Measurements from ENCODE around the gene OR2V2. TPM values are rescaled to one million over a fixed set of nuclear protein-coding genes. Genes with fewer than 3 reads are reported as not detected.

The OR2V2 gene
- total RNA-seq, 1 experiment from 2014 or later, result not detected

GRCh38 chr5:181133083-181133482, 14.3 kb upstream of the OR2V2 start:
- Histone ChIP-seq H3K9me3 (ENCODE audit: low read length) (no peaks in the 10 kb centered on the region), H2AFZ (ENCODE audit: low read length) (no peak overlapping the region), H3K27ac (ENCODE audit: low read length) (no peak overlapping the region), H3K9ac (ENCODE audit: low read length) (no peak overlapping the region), H3K27me3 (ENCODE audit: low read length) (no peaks in the 10 kb centered on the region), H3K9me2 (replicated peaks; ENCODE audit: insufficient read depth, low read length) (no peaks in the 10 kb centered on the region), H3K4me3 (ENCODE audit: low read length) (no peak overlapping the region), H3K36me3 (ENCODE audit: insufficient read depth, low read length) (no peaks in the 10 kb centered on the region), H3K4me2 (ENCODE audit: low read depth, low read length, poor library complexity, severe bottlenecking) (no peak overlapping the region), H3K4me1 (ENCODE audit: low read length) (no peaks in the 10 kb centered on the region), H3K79me2 (ENCODE audit: low read length) (no peaks in the 10 kb centered on the region), H4K20me1 (ENCODE audit: insufficient read depth, low read depth, low read length) (no peaks in the 10 kb centered on the region)
- no peak for DNase-seq

GRCh38 chr5:181133610-181134231, 13.7 kb upstream of the OR2V2 start:
- H3K4me3 ChIP-seq (ENCODE audit: low read length), result no peak overlapping the region
- no peak overlapping the region for H3K4me2 ChIP-seq (ENCODE audit: low read depth, low read length, poor library complexity, severe bottlenecking)

GRCh38 chr5:181134259-181134658, 13.1 kb upstream of the OR2V2 start:
- no peaks in the 10 kb centered on the region for H3K4me1 ChIP-seq (ENCODE audit: low read length)
- no peak overlapping the region for H3K4me2 ChIP-seq (ENCODE audit: low read depth, low read length, poor library complexity, severe bottlenecking)
- H3K9ac ChIP-seq (ENCODE audit: low read length), result no peak overlapping the region
- no peaks in the 10 kb centered on the region for H3K79me2 ChIP-seq (ENCODE audit: low read length)
- no peak overlapping the region for H2AFZ ChIP-seq (ENCODE audit: low read length)
- no peaks in the 10 kb centered on the region for H3K36me3 ChIP-seq (ENCODE audit: insufficient read depth, low read length)
- H3K9me3 ChIP-seq (ENCODE audit: low read length), result no peaks in the 10 kb centered on the region
- no peaks in the 10 kb centered on the region for H4K20me1 ChIP-seq (ENCODE audit: insufficient read depth, low read depth, low read length)
- no peaks in the 10 kb centered on the region for H3K9me2 ChIP-seq (replicated peaks; ENCODE audit: insufficient read depth, low read length)
- H3K27me3 ChIP-seq (ENCODE audit: low read length), result no peaks in the 10 kb centered on the region
- no peak overlapping the region for H3K27ac ChIP-seq (ENCODE audit: low read length)
- no peak overlapping the region for H3K4me3 ChIP-seq (ENCODE audit: low read length)
- no peak for DNase-seq

More at GRCh38 chr5:181133610-181134231, 13.7 kb upstream of the OR2V2 start:
- Histone ChIP-seq H3K27ac (ENCODE audit: low read length) (no peak overlapping the region), H3K9ac (ENCODE audit: low read length) (no peak overlapping the region), H3K79me2 (ENCODE audit: low read length) (no peaks in the 10 kb centered on the region), H3K9me2 (replicated peaks; ENCODE audit: insufficient read depth, low read length) (no peaks in the 10 kb centered on the region), H4K20me1 (ENCODE audit: insufficient read depth, low read depth, low read length) (no peaks in the 10 kb centered on the region), H3K4me1 (ENCODE audit: low read length) (no peaks in the 10 kb centered on the region), H3K9me3 (ENCODE audit: low read length) (no peaks in the 10 kb centered on the region), H2AFZ (ENCODE audit: low read length) (no peak overlapping the region), H3K36me3 (ENCODE audit: insufficient read depth, low read length) (no peaks in the 10 kb centered on the region), H3K27me3 (ENCODE audit: low read length) (no peaks in the 10 kb centered on the region)
- DNase-seq, result no peak

- Histone ChIP-seq H3K36me3 (ENCODE audit: insufficient read depth, low read length) (no peaks in the 10 kb centered on the region), H3K9ac (ENCODE audit: low read length) (no peak overlapping the region), H4K20me1 (ENCODE audit: insufficient read depth, low read depth, low read length) (no peaks in the 10 kb centered on the region), H3K9me3 (ENCODE audit: low read length) (no peaks in the 10 kb centered on the region), H3K4me3 (ENCODE audit: low read length) (no peak overlapping the region), H3K27me3 (ENCODE audit: low read length) (no peaks in the 10 kb centered on the region), H2AFZ (ENCODE audit: low read length) (no peak overlapping the region), H3K4me2 (ENCODE audit: low read depth, low read length, poor library complexity, severe bottlenecking) (no peak overlapping the region), H3K79me2 (ENCODE audit: low read length) (no peaks in the 10 kb centered on the region), H3K9me2 (replicated peaks; ENCODE audit: insufficient read depth, low read length) (no peaks in the 10 kb centered on the region), H3K4me1 (ENCODE audit: low read length) (no peaks in the 10 kb centered on the region), H3K27ac (ENCODE audit: low read length) (no peak overlapping the region)
- no peak for DNase-seq
Measured at GRCh38 chr5:181136361-181136955, 10.9 kb upstream of the OR2V2 start.

GRCh38 chr5:181138258-181138657, 9.1 kb upstream of the OR2V2 start:
- H3K36me3 ChIP-seq (ENCODE audit: insufficient read depth, low read length), result no peaks in the 10 kb centered on the region
- no peak overlapping the region for H3K27ac ChIP-seq (ENCODE audit: low read length)
- no peak overlapping the region for H3K4me3 ChIP-seq (ENCODE audit: low read length)
- H3K9ac ChIP-seq (ENCODE audit: low read length), result no peak overlapping the region
- no peaks in the 10 kb centered on the region for H3K4me1 ChIP-seq (ENCODE audit: low read length)
- H4K20me1 ChIP-seq (ENCODE audit: insufficient read depth, low read depth, low read length), result no peaks in the 10 kb centered on the region
- no peak overlapping the region for H3K4me2 ChIP-seq (ENCODE audit: low read depth, low read length, poor library complexity, severe bottlenecking)
- no peak overlapping the region for H2AFZ ChIP-seq (ENCODE audit: low read length)
- H3K9me2 ChIP-seq (replicated peaks; ENCODE audit: insufficient read depth, low read length), result no peaks in the 10 kb centered on the region
- no peaks in the 10 kb centered on the region for H3K27me3 ChIP-seq (ENCODE audit: low read length)
- H3K79me2 ChIP-seq (ENCODE audit: low read length), result no peaks in the 10 kb centered on the region
- no peak for DNase-seq
- no peaks in the 10 kb centered on the region for H3K9me3 ChIP-seq (ENCODE audit: low read length)

- Histone ChIP-seq H3K9ac (ENCODE audit: low read length) (no peak overlapping the region), H2AFZ (ENCODE audit: low read length) (no peak overlapping the region), H4K20me1 (ENCODE audit: insufficient read depth, low read depth, low read length) (no peaks in the 10 kb centered on the region), H3K79me2 (ENCODE audit: low read length) (no peaks in the 10 kb centered on the region), H3K4me2 (ENCODE audit: low read depth, low read length, poor library complexity, severe bottlenecking) (no peak overlapping the region), H3K4me1 (ENCODE audit: low read length) (no peaks in the 10 kb centered on the region), H3K36me3 (ENCODE audit: insufficient read depth, low read length) (no peaks in the 10 kb centered on the region), H3K9me2 (replicated peaks; ENCODE audit: insufficient read depth, low read length) (no peaks in the 10 kb centered on the region), H3K4me3 (ENCODE audit: low read length) (no peak overlapping the region), H3K27me3 (ENCODE audit: low read length) (0 out of 2 replicates have a peak, but pooled peaks cover 3% of the 10 kb centered on the region), H3K9me3 (ENCODE audit: low read length) (no peaks in the 10 kb centered on the region), H3K27ac (ENCODE audit: low read length) (no peak overlapping the region)
- no peak for DNase-seq
Measured at GRCh38 chr5:181140766-181141165, 6.6 kb upstream of the OR2V2 start.

- H4K20me1 ChIP-seq (ENCODE audit: insufficient read depth, low read depth, low read length), result no peaks in the 10 kb centered on the region
- no peak overlapping the region for H3K4me2 ChIP-seq (ENCODE audit: low read depth, low read length, poor library complexity, severe bottlenecking)
- H3K27ac ChIP-seq (ENCODE audit: low read length), result no peak overlapping the region
- no peak for DNase-seq
- no peaks in the 10 kb centered on the region for H3K36me3 ChIP-seq (ENCODE audit: insufficient read depth, low read length)
- H3K4me3 ChIP-seq (ENCODE audit: low read length), result no peak overlapping the region
- no peaks in the 10 kb centered on the region for H3K9me2 ChIP-seq (replicated peaks; ENCODE audit: insufficient read depth, low read length)
- H3K27me3 ChIP-seq (ENCODE audit: low read length), result 0 out of 2 replicates have a peak, but pooled peaks cover 3% of the 10 kb centered on the region
- H2AFZ ChIP-seq (ENCODE audit: low read length), result no peak overlapping the region
- no peaks in the 10 kb centered on the region for H3K79me2 ChIP-seq (ENCODE audit: low read length)
- no peaks in the 10 kb centered on the region for H3K4me1 ChIP-seq (ENCODE audit: low read length)
- no peak overlapping the region for H3K9ac ChIP-seq (ENCODE audit: low read length)
- no peaks in the 10 kb centered on the region for H3K9me3 ChIP-seq (ENCODE audit: low read length)
Measured at GRCh38 chr5:181142054-181142453, 5.3 kb upstream of the OR2V2 start.

GRCh38 chr5:181145133-181145532, 2.3 kb upstream of the OR2V2 start:
- H3K9ac ChIP-seq (ENCODE audit: low read length), result no peak overlapping the region
- DNase-seq, result no peak
- H3K27ac ChIP-seq (ENCODE audit: low read length), result no peak overlapping the region
- H3K36me3 ChIP-seq (ENCODE audit: insufficient read depth, low read length), result no peaks in the 10 kb centered on the region
- no peaks in the 10 kb centered on the region for H3K4me1 ChIP-seq (ENCODE audit: low read length)
- H3K4me3 ChIP-seq (ENCODE audit: low read length), result no peak overlapping the region
- no peak overlapping the region for H3K4me2 ChIP-seq (ENCODE audit: low read depth, low read length, poor library complexity, severe bottlenecking)
- H3K9me2 ChIP-seq (replicated peaks; ENCODE audit: insufficient read depth, low read length), result no peaks in the 10 kb centered on the region
- no peak overlapping the region for H2AFZ ChIP-seq (ENCODE audit: low read length)
- no peaks in the 10 kb centered on the region for H3K79me2 ChIP-seq (ENCODE audit: low read length)
- 0 out of 2 replicates have a peak, but pooled peaks cover 3% of the 10 kb centered on the region for H3K27me3 ChIP-seq (ENCODE audit: low read length)
- H3K9me3 ChIP-seq (ENCODE audit: low read length), result no peaks in the 10 kb centered on the region
- no peaks in the 10 kb centered on the region for H4K20me1 ChIP-seq (ENCODE audit: insufficient read depth, low read depth, low read length)

Data from Karpas-422 (cell line).